K562 (cell line): Measurements from ENCODE around the gene SLC24A4. TPM values are rescaled to one million over a fixed set of nuclear protein-coding genes. Genes with fewer than 3 reads are reported as not detected.

ENCODE experiments used
- ATAC-seq: fragments of 200-7000 bp; cut with Tn5 transposase; 3 replicates; pipeline ENCODE4 v1.9.1; 2020; ENCODE audit warnings: moderate library complexity
- BruUV-seq: library from RNA; stranded (reverse); fragments of 400-500 nt; replicated peaks from 2 replicates; lab custom pipeline; 2021; lab: Mats Ljungman, UMichigan
- CTCF ChIA-PET: fragments of 300-600 bp; formaldehyde crosslinking; extraction: SDS; loops from one replicate; lab custom pipeline; 2021; ENCODE audit warnings: low intra/inter-chr PET ratio; lab: Yijun Ruan, JAX
- POLR2A ChIA-PET: fragments of 300-600, 350-650 bp; sonication (Branson Sonifier 250); formaldehyde crosslinking; extraction: SDS; loops from one replicate; lab custom pipeline; 2021; ENCODE audit warnings: antibody characterized with exemption, inconsistent platforms; lab: Yijun Ruan, JAX
- DNase-seq, 4 experiments: peaks; one replicate each; pipeline versions ENCODE4 v3.0.0 to v3.0.0-alpha.2; 2011 to 2018; ENCODE audit warnings: low spot score in 3 of 4, mixed read lengths in 3 of 4; ENCODE audit errors: extremely low read depth in 1 of 4
- FAIRE-seq: peaks from 2 replicates; lab custom pipeline; 2011; peaks lifted over from hg19 to GRCh38; lab: Jason Lieb, UNC
- H2AFZ ChIP-seq: 2 replicates; pipeline ENCODE4 v1.6.0; 2011; ENCODE audit warnings: low read depth, low read length, control low read depth, inconsistent platforms
- H3K27ac ChIP-seq: fragments of 200-600 bp; 3 replicates; pipeline ENCODE4 v1.8.0; 2011; ENCODE audit warnings: low read depth, mild to moderate bottlenecking, control low read depth, inconsistent platforms, low read length, moderate library complexity, mixed read lengths; ENCODE audit errors: extremely low read depth
- H3K27me3 ChIP-seq, 2 experiments: fragments of 300-600 bp in 1 of 2; 2 replicates in 1 of 2; 3 replicates in 1 of 2; pipeline versions ENCODE4 v1.6.0 to v1.8.0; 2011; ENCODE audit warnings: inconsistent platforms in 2 of 2, low read length in 2 of 2, mild to moderate bottlenecking in 1 of 2, mixed read lengths in 1 of 2, moderate library complexity in 1 of 2; ENCODE audit not compliant: control insufficient read depth in 2 of 2, insufficient read depth in 2 of 2
- H3K36me3 ChIP-seq: fragments of 300-600 bp; 3 replicates; pipeline ENCODE4 v1.8.0; 2011; ENCODE audit warnings: mild to moderate bottlenecking, low read length, inconsistent platforms; ENCODE audit not compliant: control insufficient read depth, insufficient read depth
- H3K4me1 ChIP-seq, 2 experiments: fragments of 200-600 bp in 1 of 2; replicated peaks in 1 of 2; 2 replicates in 1 of 2; 3 replicates in 1 of 2; pipeline versions ENCODE4 v1.5.1 to v1.8.0; 2011; ENCODE audit warnings: inconsistent platforms in 2 of 2, low read length in 2 of 2, mild to moderate bottlenecking in 1 of 2, mixed read lengths in 1 of 2, moderate library complexity in 1 of 2; ENCODE audit not compliant: control insufficient read depth in 2 of 2, insufficient read depth in 2 of 2
- H3K4me2 ChIP-seq: 2 replicates; pipeline ENCODE4 v1.6.1; 2011; ENCODE audit warnings: low read length, control low read depth, inconsistent platforms, mixed read lengths; ENCODE audit not compliant: insufficient read depth
- H3K4me3 ChIP-seq: fragments of 200-600 bp; sonication (generic), shearing (Covaris generic); 2 replicates; pipeline ENCODE4 v1.5.1; 2016; ENCODE audit warnings: control low read depth, inconsistent platforms
- H3K79me2 ChIP-seq: fragments of 200-600 bp; 3 replicates; pipeline ENCODE4 v1.8.0; 2011; ENCODE audit warnings: low read length, inconsistent platforms; ENCODE audit not compliant: control insufficient read depth, insufficient read depth
- H3K9ac ChIP-seq, 2 experiments: 2 replicates each; pipeline versions ENCODE4 v1.6.0 to v1.6.1; 2011; ENCODE audit warnings: low read depth in 2 of 2, low read length in 2 of 2, control low read depth in 1 of 2, inconsistent platforms in 1 of 2, mild to moderate bottlenecking in 1 of 2, mixed read lengths in 1 of 2; ENCODE audit not compliant: insufficient read depth in 1 of 2
- H3K9me1 ChIP-seq: one replicate; pipeline ENCODE4 v1.6.0; 2011; ENCODE audit warnings: inconsistent platforms, mild to moderate bottlenecking, low read length, moderate library complexity; ENCODE audit not compliant: control insufficient read depth, insufficient read depth
- H3K9me3 ChIP-seq: replicated peaks from 2 replicates; pipeline ENCODE4 v1.5.1; 2011; ENCODE audit warnings: low read depth, low read length, inconsistent platforms; ENCODE audit not compliant: control insufficient read depth, insufficient read depth
- H4K20me1 ChIP-seq: replicated peaks from 2 replicates; pipeline ENCODE4 v1.6.1; 2011; ENCODE audit warnings: low read length, inconsistent platforms, mixed read lengths; ENCODE audit not compliant: control insufficient read depth, insufficient read depth
- GATAD2B ChIP-seq: fragments of 450-650 bp; IDR thresholded peaks from 2 replicates; pipeline ENCODE4 v1.6.1; 2017; ENCODE audit warnings: mild to moderate bottlenecking, borderline replicate concordance
- KLF6 ChIP-seq: fragments of 250-450 bp; sonication (Bioruptor Pico); IDR thresholded peaks from 2 replicates; pipeline ENCODE4 v1.4.0; 2020; ENCODE audit warnings: mild to moderate bottlenecking, moderate library complexity, borderline replicate concordance
- L3MBTL2 ChIP-seq: fragments of 450-650 bp; IDR thresholded peaks from 2 replicates; pipeline ENCODE4 v1.6.1; 2016; ENCODE audit warnings: mild to moderate bottlenecking, moderate library complexity
- MITF ChIP-seq: IDR thresholded peaks from 2 replicates; pipeline ENCODE4 v1.6.1; 2014; ENCODE audit warnings: antibody characterized with exemption
- MYBL2 ChIP-seq, 2 experiments: fragments of 450-650 bp in 1 of 2; sonication (generic) in 1 of 2; formaldehyde crosslinking in 1 of 2; IDR thresholded peaks; 2 replicates each; pipeline versions ENCODE4 v1.6.1 to v1.8.1; 2017 to 2022; ENCODE audit warnings: borderline replicate concordance in 1 of 2, inconsistent platforms in 1 of 2, low read depth in 1 of 2, mild to moderate bottlenecking in 1 of 2, missing genetic modification reagents in 1 of 2, moderate library complexity in 1 of 2
- OTX1 ChIP-seq: fragments of 450-650 bp; formaldehyde crosslinking; IDR thresholded peaks from 2 replicates; pipeline ENCODE4 v1.4.0; 2022; ENCODE audit warnings: mild to moderate bottlenecking
- RB1 ChIP-seq: fragments of 450-650 bp; IDR thresholded peaks from 2 replicates; pipeline ENCODE4 v1.6.1; 2017; ENCODE audit warnings: low read depth, mild to moderate bottlenecking
- SFPQ ChIP-seq: fragments of 200-400 bp; formaldehyde crosslinking; IDR thresholded peaks from 2 replicates; pipeline ENCODE4 v1.6.1; 2017; ENCODE audit warnings: mild to moderate bottlenecking, low read depth, low read length, moderate library complexity
- SIN3A ChIP-seq, 2 experiments: fragments of 150-350 bp in 1 of 2; IDR thresholded peaks; 2 replicates each; pipeline ENCODE4 v1.6.1; 2011 to 2016; ENCODE audit warnings: borderline replicate concordance in 2 of 2, low read depth in 2 of 2, low read length in 2 of 2, mild to moderate bottlenecking in 2 of 2, moderate library complexity in 2 of 2; ENCODE audit not compliant: control insufficient read depth in 1 of 2
- SRSF3 ChIP-seq: fragments of 200-400 bp; formaldehyde crosslinking; IDR thresholded peaks from 2 replicates; pipeline ENCODE4 v1.6.1; 2016; ENCODE audit warnings: mild to moderate bottlenecking, low read length, moderate library complexity; ENCODE audit not compliant: insufficient read depth
- TCF7 ChIP-seq: sonication (generic); IDR thresholded peaks from 2 replicates; pipeline ENCODE4 v1.6.1; 2016; ENCODE audit warnings: antibody characterized with exemption, borderline replicate concordance
- TEAD1 ChIP-seq, 2 experiments: fragments of 450-650 bp in 1 of 2; sonication (generic) in 1 of 2; formaldehyde crosslinking; IDR thresholded peaks; 2 replicates each; pipeline versions ENCODE4 v1.4.0 to v1.8.0; 2020 to 2022; ENCODE audit warnings: mild to moderate bottlenecking in 2 of 2, missing genetic modification reagents in 1 of 2
- TOE1 ChIP-seq, 2 experiments: fragments of 450-650 bp in 1 of 2; sonication (generic) in 1 of 2; formaldehyde crosslinking in 1 of 2; IDR thresholded peaks; 2 replicates each; pipeline versions ENCODE4 v1.7.1 to v1.8.0; 2016 to 2022; ENCODE audit warnings: borderline replicate concordance in 2 of 2, mild to moderate bottlenecking in 2 of 2, antibody characterized with exemption in 1 of 2, inconsistent platforms in 1 of 2, low read depth in 1 of 2, missing genetic modification reagents in 1 of 2, moderate library complexity in 1 of 2
- ZNF146 ChIP-seq: IDR thresholded peaks from one replicate; pipeline ENCODE4 v1.6.1; 2018; ENCODE audit warnings: missing compliant biosample characterization; ENCODE audit not compliant: unreplicated experiment
- ZNF695 ChIP-seq: fragments of 450-650 bp; formaldehyde crosslinking; IDR thresholded peaks from 2 replicates; pipeline ENCODE4 v1.4.0; 2020; ENCODE audit warnings: mild to moderate bottlenecking, moderate library complexity
- WGBS: fragments of 100-300 bp; shearing (Covaris generic); methylation state at CpG from one replicate; pipeline ENCODE4 v1.1.6; 2016; ENCODE audit warnings: low coverage, mixed read lengths; ENCODE audit not compliant: insufficient coverage; ENCODE audit errors: missing lambda C conversion rate; 5-methylcytosine and 5-hydroxymethylcytosine counted together
- in situ Hi-C: fragments of 300-500 bp; cut with MboI; formaldehyde crosslinking; loops from 4 replicates; pipeline ENCODE4 v1.15.0; 2018; ENCODE audit warnings: inconsistent platforms, mixed read lengths
- intact Hi-C: fragments of 100-400 bp; cut with micrococcal nuclease; formaldehyde crosslinking; loops from 2 replicates; pipeline ENCODE4 v1.14.2; 2022
- polyA plus RNA-seq, 8 experiments: library from polyadenylated mRNA; depleted of rRNA in 4 of 8; stranded (reverse) in 5 of 8; unstranded in 3 of 8; fragments of >200 nt; fragmentation: Nextera tagmentation in 2 of 8; fragmentation: Illumina TruSeq in 1 of 8; extraction: Ambion mirVana in 2 of 8; extraction: Trizol in 1 of 8; gene quantifications; 2 replicates each; pipeline versions ENCODE4 v1.2.1 to v1.2.3, GENCODE V29; 2011 to 2014; ENCODE audit warnings: inconsistent platforms in 1 of 8, missing spikeins in 1 of 8
- total RNA-seq, 7 experiments: library from RNA; depleted of rRNA in 6 of 7; stranded (reverse); fragments of >200 nt in 6 of 7; fragmentation: Illumina TruSeq in 2 of 7; extraction: Trizol in 2 of 7; gene quantifications; 2 replicates each; pipeline versions ENCODE4 v1.2.1 to v1.2.3, GENCODE V29; 2011 to 2021; ENCODE audit warnings: low replicate concordance in 1 of 7

The SLC24A4 gene
- total and polyA plus RNA-seq, 9 of the 15 experiments (the other 6 are each of a cell fraction or from before 2014, with no cell fraction given): not detected

- no peaks in the 10 kb centered on the region for H3K9me1 ChIP-seq
- H3K27me3 ChIP-seq: peaks cover 0 to 8% of the 10 kb centered on the region in 2 experiments; a peak in 2 of 5 replicates
- no peak overlapping the region for H3K4me3 ChIP-seq
- no peak overlapping the region for H2AFZ ChIP-seq
- DNase-seq (no peak), ATAC-seq (no peak), FAIRE-seq (no peak)
- TF ChIP-seq TEAD1 (CRISPR knock-in tag; IDR thresholded peaks at IDR 0.05) (no peak), TCF7 (no peak), L3MBTL2 (no peak), SFPQ (no peak), OTX1 (no peak), MYBL2 (IDR thresholded peaks at IDR 0.05; ENCODE audit: low read depth) (no peak), MYBL2 (CRISPR knock-in tag; IDR thresholded peaks at IDR 0.05; ENCODE audit: borderline replicate concordance) (no peak), KLF6 (CRISPR knock-in tag) (no peak), MITF (no peak), ZNF695 (CRISPR knock-in tag) (no peak), GATAD2B (no peak), RB1 (no peak), ZNF146 (no peak), SRSF3 (no peak), TOE1 (IDR thresholded peaks at IDR 0.05; ENCODE audit: borderline replicate concordance) (no peak), TOE1 (CRISPR knock-in tag; IDR thresholded peaks at IDR 0.05; ENCODE audit: borderline replicate concordance, low read depth) (no peak), SIN3A (IDR thresholded peaks at IDR 0.05; ENCODE audit: borderline replicate concordance in 2 of 2, control insufficient read depth in 1 of 2, low read depth in 2 of 2, low read length in 2 of 2) (no peak)
- H3K27ac ChIP-seq: no peak overlapping the region
- H4K20me1 ChIP-seq: no peaks in the 10 kb centered on the region
- H3K36me3 ChIP-seq: no peaks in the 10 kb centered on the region
- no peaks in the 10 kb centered on the region for H3K9me3 ChIP-seq
- H3K4me2 ChIP-seq: no peak overlapping the region
- POLR2A ChIA-PET: no interaction called here
- BruUV-seq: no TSS peak
- no peaks in the 10 kb centered on the region for H3K79me2 ChIP-seq
- intact Hi-C loops: no loop called here
- H3K4me1 ChIP-seq: no peaks in the 10 kb centered on the region
- in situ Hi-C loops: no loop called here
- no CpG with 5 or more reads among the region's 1 CpG for WGBS
- CTCF ChIA-PET: no interaction called here
- H3K9ac ChIP-seq: no peak overlapping the region
Observed at GRCh38 chr14:92351750-92352149, 28.8 kb downstream of the SLC24A4 start.
